Astrocyte of the spinal cord (primary cell): ENCODE data around the gene USF2.

Source experiments
- DNase-seq: peaks from one replicate; pipeline ENCODE4 v3.0.0; 2011; ENCODE audit warnings: low read depth, low spot score
- H3K4me3 ChIP-seq: 2 replicates; pipeline ENCODE4 v1.5.1; 2011; ENCODE audit warnings: low read depth, mild to moderate bottlenecking, low read length, moderate library complexity
- in situ Hi-C: cut with HindIII; loops from 2 replicates; pipeline ENCODE4 v1.10.0; 2017; ENCODE audit warnings: low sequenced_read_pairs
- TF ChIP-seq, protein P1 (sequence below): IDR thresholded peaks from 2 replicates; pipeline ENCODE4 v1.5.1; 2012; ENCODE audit warnings: low read depth, mild to moderate bottlenecking, low read length, inconsistent platforms

USF2 gene

GRCh38 chr19:35320065-35320713 is 51.4 kb downstream of the USF2 start:
- no peak overlapping the region for H3K4me3 ChIP-seq

GRCh38 chr19:35321291-35321690 is 52.5 kb downstream of the USF2 start:
- TF ChIP-seq, protein P1, sequence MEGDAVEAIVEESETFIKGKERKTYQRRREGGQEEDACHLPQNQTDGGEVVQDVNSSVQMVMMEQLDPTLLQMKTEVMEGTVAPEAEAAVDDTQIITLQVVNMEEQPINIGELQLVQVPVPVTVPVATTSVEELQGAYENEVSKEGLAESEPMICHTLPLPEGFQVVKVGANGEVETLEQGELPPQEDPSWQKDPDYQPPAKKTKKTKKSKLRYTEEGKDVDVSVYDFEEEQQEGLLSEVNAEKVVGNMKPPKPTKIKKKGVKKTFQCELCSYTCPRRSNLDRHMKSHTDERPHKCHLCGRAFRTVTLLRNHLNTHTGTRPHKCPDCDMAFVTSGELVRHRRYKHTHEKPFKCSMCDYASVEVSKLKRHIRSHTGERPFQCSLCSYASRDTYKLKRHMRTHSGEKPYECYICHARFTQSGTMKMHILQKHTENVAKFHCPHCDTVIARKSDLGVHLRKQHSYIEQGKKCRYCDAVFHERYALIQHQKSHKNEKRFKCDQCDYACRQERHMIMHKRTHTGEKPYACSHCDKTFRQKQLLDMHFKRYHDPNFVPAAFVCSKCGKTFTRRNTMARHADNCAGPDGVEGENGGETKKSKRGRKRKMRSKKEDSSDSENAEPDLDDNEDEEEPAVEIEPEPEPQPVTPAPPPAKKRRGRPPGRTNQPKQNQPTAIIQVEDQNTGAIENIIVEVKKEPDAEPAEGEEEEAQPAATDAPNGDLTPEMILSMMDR = no peak
- no peak overlapping the region for H3K4me3 ChIP-seq
- no peak for DNase-seq
- in situ Hi-C loops = no loop called here

More at GRCh38 chr19:35320065-35320713, 51.4 kb downstream of the USF2 start:
- in situ Hi-C loops = no loop called here
- TF ChIP-seq, protein P1 = no peak
- no peak for DNase-seq

- TF ChIP-seq, protein P1 = no peak
- no peak overlapping the region for H3K4me3 ChIP-seq
- DNase-seq = no peak
- in situ Hi-C loops = no loop called here
Observed at GRCh38 chr19:35322014-35322413, 53.3 kb downstream of the USF2 start.

GRCh38 chr19:35327642-35328041 is 58.9 kb downstream of the USF2 start:
- H3K4me3 ChIP-seq = no peak overlapping the region
- in situ Hi-C loops = no loop called here
- DNase-seq = no peak
- TF ChIP-seq, protein P1 = peak; percentile 13

- no peak for DNase-seq
Observed at GRCh38 chr19:35328851-35329285, 60.1 kb downstream of the USF2 start, which contains the start of gene CD22. Gene CD22 (plus strand): TSS chr19:35329187. CDS start chr19:35332041, 2,854 bp downstream.

GRCh38 chr19:35329323-35329722 is 60.6 kb downstream of the USF2 start:
- in situ Hi-C loops = no loop called here
- H3K4me3 ChIP-seq = no peak overlapping the region
- TF ChIP-seq, protein P1 = no peak
- DNase-seq = no peak

More at GRCh38 chr19:35328851-35329285, 60.1 kb downstream of the USF2 start, which contains the start of gene CD22:
- TF ChIP-seq, protein P1 = no peak
- H3K4me3 ChIP-seq = no peak within 1 kb of the TSS
- in situ Hi-C loops = no loop called here
